GM21576 (cell line): ENCODE results near the gene SETD2.
A peak's percentile ranks its signal among the peaks of the same experiment; 100 is the strongest.
"Not testable (repeated sequence)": the region's sequence is repeated elsewhere in the genome, so short reads cannot be mapped to it uniquely, and the experiment has no call there.

ENCODE experiments used
- ATAC-seq: cut with Tn5 transposase; IDR thresholded peaks from one replicate; pipeline ENCODE4 v1.9.1; 2021; ENCODE audit warnings: mild to moderate bottlenecking, moderate library complexity; ENCODE audit not compliant: unreplicated experiment

Gene SETD2

GRCh38 chr3:47156396-47156795 is 7.5 kb downstream of the SETD2 start:
- ATAC-seq, result no peak

- no peak for ATAC-seq
Measured at GRCh38 chr3:47152578-47152977, 11.3 kb downstream of the SETD2 start.

GRCh38 chr3:47151836-47152235 is 12.1 kb downstream of the SETD2 start:
- no peak for ATAC-seq

- no peak for ATAC-seq
Measured at GRCh38 chr3:47149339-47149933, 14.5 kb downstream of the SETD2 start.

GRCh38 chr3:47145272-47145671 is 18.6 kb downstream of the SETD2 start:
- ATAC-seq, result no peak

- no peak for ATAC-seq
Measured at GRCh38 chr3:47143068-47143467, 20.8 kb downstream of the SETD2 start.

GRCh38 chr3:47142536-47142935 is 21.4 kb downstream of the SETD2 start:
- not testable (repeated sequence) for ATAC-seq

GRCh38 chr3:47140973-47141461 is 22.9 kb downstream of the SETD2 start:
- peak; percentile 75 for ATAC-seq

- ATAC-seq, result not testable (repeated sequence)
Measured at GRCh38 chr3:47140553-47140952, 23.4 kb downstream of the SETD2 start.

- no peak for ATAC-seq
Measured at GRCh38 chr3:47134311-47134710, 29.6 kb downstream of the SETD2 start.

- ATAC-seq, result no peak
Measured at GRCh38 chr3:47133641-47134040, 30.3 kb downstream of the SETD2 start.

- no peak for ATAC-seq
Measured at GRCh38 chr3:47130557-47130956, 33.4 kb downstream of the SETD2 start.

GRCh38 chr3:47128137-47128536 is 35.8 kb downstream of the SETD2 start:
- ATAC-seq, result no peak

GRCh38 chr3:47123857-47124256 is 40.1 kb downstream of the SETD2 start:
- ATAC-seq, result no peak

- ATAC-seq, result no peak
Measured at GRCh38 chr3:47121409-47121808, 42.5 kb downstream of the SETD2 start.

GRCh38 chr3:47120138-47120537 is 43.8 kb downstream of the SETD2 start:
- ATAC-seq, result no peak

GRCh38 chr3:47119387-47119786 is 44.5 kb downstream of the SETD2 start:
- ATAC-seq, result not testable (repeated sequence)

- no peak for ATAC-seq
Measured at GRCh38 chr3:47117807-47118364, 46.0 kb downstream of the SETD2 start.

- ATAC-seq, result not testable (repeated sequence)
Measured at GRCh38 chr3:47115524-47115923, 48.4 kb downstream of the SETD2 start.

GRCh38 chr3:47113669-47114365 is 50.1 kb downstream of the SETD2 start:
- ATAC-seq, result no peak

- ATAC-seq, result no peak
Measured at GRCh38 chr3:47112997-47113396, 50.9 kb downstream of the SETD2 start.

GRCh38 chr3:47109393-47109792 is 54.5 kb downstream of the SETD2 start:
- no peak for ATAC-seq
